SK-N-MC (cell line): ENCODE data around the gene PBX4.

ENCODE experiments used
- DNase-seq: peaks from one replicate; pipeline ENCODE4 v3.0.0-alpha.2; 2011; ENCODE audit warnings: low read depth, low spot score
- H3K27ac ChIP-seq: fragments of 200-600 bp; sonication (generic); 2 replicates; pipeline ENCODE4 v1.5.1; 2016; ENCODE audit warnings: mixed run types
- H3K36me3 ChIP-seq: fragments of 200-600 bp; sonication (generic); 2 replicates; pipeline ENCODE4 v1.6.1; 2017; ENCODE audit warnings: antibody characterized with exemption, low read length, mixed read lengths; ENCODE audit not compliant: insufficient read depth
- H3K4me3 ChIP-seq: fragments of 200-600 bp; sonication (generic); 2 replicates; pipeline ENCODE4 v1.5.1; 2016
- H3K9ac ChIP-seq: fragments of 200-600 bp; sonication (generic); 2 replicates; pipeline ENCODE4 v1.8.0; 2017; ENCODE audit warnings: mixed run types, mixed read lengths; ENCODE audit not compliant: insufficient read length
- H3K9me3 ChIP-seq: fragments of 200-600 bp; sonication (generic); 2 replicates; pipeline ENCODE4 v1.6.1; 2017; ENCODE audit warnings: low read depth, mild to moderate bottlenecking, antibody characterized with exemption, low read length, moderate library complexity, mixed read lengths
- EZH2 ChIP-seq: fragments of 200-600 bp; sonication (generic); IDR thresholded peaks from one replicate; pipeline ENCODE4 v1.6.1; 2017; ENCODE audit warnings: antibody characterized with exemption
- FOXP2 ChIP-seq: optimal IDR thresholded peaks from 2 replicates; pipeline ENCODE3; 2011; ENCODE audit warnings: mild to moderate bottlenecking, moderate library complexity; ENCODE audit not compliant: insufficient read depth; ENCODE audit errors: extremely low read length, control extremely low read depth
- POLR2AphosphoS5 ChIP-seq: IDR thresholded peaks from 2 replicates; pipeline ENCODE4 v1.6.1; 2012; ENCODE audit warnings: mild to moderate bottlenecking, low read depth, low read length, borderline replicate concordance

PBX4 gene

GRCh38 chr19:19626516-19627472 is 8.3 kb upstream of the PBX4 start:
- Histone ChIP-seq H3K27ac (no peak overlapping the region), H3K4me3 (peak overlapping the region; percentile 89)

GRCh38 chr19:19624032-19624570 is 5.6 kb upstream of the PBX4 start:
- Histone ChIP-seq H3K27ac (no peak overlapping the region), H3K4me3 (no peak overlapping the region), H3K9ac (no peak overlapping the region), H3K9me3 (no peaks in the 10 kb centered on the region), H3K36me3 (peaks cover 5% of the 10 kb centered on the region; the same call in 1 of the 2 replicates)
- TF ChIP-seq EZH2 (no peak), FOXP2 (no peak), POLR2AphosphoS5 (no peak)
- DNase-seq: no peak

More at GRCh38 chr19:19626516-19627472, 8.3 kb upstream of the PBX4 start:
- TF ChIP-seq EZH2 (no peak), FOXP2 (no peak), POLR2AphosphoS5 (no peak)
- Histone ChIP-seq H3K9ac (peak overlapping the region; percentile 84), H3K9me3 (no peaks in the 10 kb centered on the region), H3K36me3 (peaks cover 5% of the 10 kb centered on the region; the same call in 1 of the 2 replicates)
- DNase-seq: no peak

GRCh38 chr19:19623383-19623782 is 4.9 kb upstream of the PBX4 start:
- no peak overlapping the region for H3K4me3 ChIP-seq
- TF ChIP-seq POLR2AphosphoS5: no peak
- TF ChIP-seq FOXP2: no peak
- TF ChIP-seq EZH2: no peak
- DNase-seq: no peak
- no peak overlapping the region for H3K9ac ChIP-seq
- H3K27ac ChIP-seq: no peak overlapping the region
- no peaks in the 10 kb centered on the region for H3K9me3 ChIP-seq
- H3K36me3 ChIP-seq: peaks cover 5% of the 10 kb centered on the region; the same call in 1 of the 2 replicates

- DNase-seq: no peak
- Histone ChIP-seq H3K9me3 (no peaks in the 10 kb centered on the region), H3K36me3 (peaks cover 5% of the 10 kb centered on the region; the same call in 1 of the 2 replicates), H3K4me3 (no peak overlapping the region), H3K9ac (no peak overlapping the region), H3K27ac (no peak overlapping the region)
- TF ChIP-seq EZH2 (no peak), POLR2AphosphoS5 (no peak), FOXP2 (no peak)
Measured at GRCh38 chr19:19619849-19620210, 1.3 kb upstream of the PBX4 start.

GRCh38 chr19:19619181-19619848 is 828 bp upstream of the PBX4 start:
- Histone ChIP-seq H3K9ac (no peak overlapping the region), H3K36me3 (peaks cover 5% of the 10 kb centered on the region; the same call in 1 of the 2 replicates), H3K4me3 (peak overlapping the region; percentile 92), H3K9me3 (no peaks in the 10 kb centered on the region), H3K27ac (no peak overlapping the region)
- TF ChIP-seq FOXP2 (no peak), POLR2AphosphoS5 (no peak), EZH2 (no peak)
- no peak for DNase-seq

- H3K36me3 ChIP-seq: no peaks in the 10 kb centered on the region
- no peak overlapping the region for H3K9ac ChIP-seq
- DNase-seq: no peak
- H3K4me3 ChIP-seq: no peak overlapping the region
- H3K9me3 ChIP-seq: no peaks in the 10 kb centered on the region
- no peak overlapping the region for H3K27ac ChIP-seq
- TF ChIP-seq EZH2: no peak
- no peak for TF ChIP-seq FOXP2
- TF ChIP-seq POLR2AphosphoS5: no peak
Measured at GRCh38 chr19:19615086-19615485, 3.4 kb downstream of the PBX4 start.

- no peak for DNase-seq
- no peak overlapping the region for H3K4me3 ChIP-seq
- no peak overlapping the region for H3K27ac ChIP-seq
- H3K36me3 ChIP-seq: no peaks in the 10 kb centered on the region
- H3K9me3 ChIP-seq: no peaks in the 10 kb centered on the region
- no peak overlapping the region for H3K9ac ChIP-seq
- TF ChIP-seq EZH2: no peak
- TF ChIP-seq FOXP2: no peak
- TF ChIP-seq POLR2AphosphoS5: no peak
Measured at GRCh38 chr19:19613506-19613905, 5.0 kb downstream of the PBX4 start.
